HEK293T (cell line): ENCODE results near the gene ATF3.

Experiments used
- CTCF ChIA-PET: fragments of 350-600 bp; formaldehyde crosslinking; extraction: SDS; loops from one replicate; lab custom pipeline; 2021; ENCODE audit warnings: antibody characterized with exemption, inconsistent platforms; lab: Yijun Ruan, JAX
- POLR2A ChIA-PET: fragments of 350-600 bp; formaldehyde crosslinking; extraction: SDS; loops from one replicate; lab custom pipeline; 2020; ENCODE audit warnings: antibody characterized with exemption, inconsistent platforms; lab: Yijun Ruan, JAX
- DNase-seq: peaks from one replicate; pipeline ENCODE4 v3.0.0; 2012; ENCODE audit warnings: mixed read lengths; ENCODE audit errors: extremely low spot score
- ARNT ChIP-seq: fragments of 450-650 bp; IDR thresholded peaks from 2 replicates; pipeline ENCODE4 v1.6.1; 2017; ENCODE audit warnings: mild to moderate bottlenecking
- BHLHE40 ChIP-seq: fragments of 450-650 bp; IDR thresholded peaks from 2 replicates; pipeline ENCODE4 v1.6.1; 2016; ENCODE audit warnings: mild to moderate bottlenecking, moderate library complexity, borderline replicate concordance
- CTBP1 ChIP-seq: fragments of 450-650 bp; IDR thresholded peaks from 2 replicates; pipeline ENCODE4 v1.6.1; 2016; ENCODE audit warnings: borderline replicate concordance
- ELF4 ChIP-seq: fragments of 450-650 bp; IDR thresholded peaks from 2 replicates; pipeline ENCODE4 v1.6.1; 2017; ENCODE audit warnings: antibody characterized with exemption
- FOXA1 ChIP-seq: fragments of 450-650 bp; IDR thresholded peaks from 2 replicates; pipeline ENCODE4 v1.6.1; 2016; ENCODE audit warnings: mild to moderate bottlenecking
- FOXK2 ChIP-seq: fragments of 450-650 bp; IDR thresholded peaks from 2 replicates; pipeline ENCODE4 v1.6.1; 2016; ENCODE audit warnings: mild to moderate bottlenecking
- FOXM1 ChIP-seq: fragments of 450-650 bp; IDR thresholded peaks from 2 replicates; pipeline ENCODE4 v1.6.1; 2017; ENCODE audit warnings: mild to moderate bottlenecking, borderline replicate concordance
- HDGF ChIP-seq: fragments of 450-650 bp; IDR thresholded peaks from 2 replicates; pipeline ENCODE4 v1.6.1; 2017; ENCODE audit warnings: antibody characterized with exemption, borderline replicate concordance
- L3MBTL2 ChIP-seq: fragments of 450-650 bp; conservative IDR thresholded peaks from 2 replicates; pipeline ENCODE4 v1.6.1; 2016; ENCODE audit warnings: mild to moderate bottlenecking
- LEF1 ChIP-seq: fragments of 450-650 bp; IDR thresholded peaks from 2 replicates; pipeline ENCODE4 v1.6.1; 2017; ENCODE audit warnings: mild to moderate bottlenecking, borderline replicate concordance
- NFRKB ChIP-seq: fragments of 450-650 bp; IDR thresholded peaks from 2 replicates; pipeline ENCODE4 v1.6.1; 2016; ENCODE audit warnings: mild to moderate bottlenecking, moderate library complexity
- PKNOX1 ChIP-seq: fragments of 450-650 bp; IDR thresholded peaks from 2 replicates; pipeline ENCODE4 v1.6.1; 2016
- SP1 ChIP-seq: fragments of 450-650 bp; IDR thresholded peaks from 2 replicates; pipeline ENCODE4 v1.6.1; 2017
- SUZ12 ChIP-seq: fragments of 450-650 bp; IDR thresholded peaks from 2 replicates; pipeline ENCODE4 v1.6.1; 2016; ENCODE audit warnings: mild to moderate bottlenecking
- TARDBP ChIP-seq: fragments of 450-650 bp; IDR thresholded peaks from 2 replicates; pipeline ENCODE4 v1.6.1; 2016
- ZNF384 ChIP-seq: fragments of 450-650 bp; IDR thresholded peaks from 2 replicates; pipeline ENCODE4 v1.6.1; 2016

ATF3 gene

GRCh38 chr1:212607913-212608391 is 609 bp upstream of the ATF3 start:
- TF ChIP-seq ELF4 (no peak), L3MBTL2 (peak; percentile 70)
- ChIA-PET POLR2A (interaction anchor here (0.5 to 4.7 kb wide), 46 partner anchors 8 to 250 kb away, joined by 3 to 51 read pairs (median 5); partner anchors contain the start of genes FLVCR1 and PACC1), CTCF (interaction anchor here (0.9 to 1.0 kb wide), 2 partner anchors 131 to 152 kb away, joined by 5 to 8 read pairs; no protein-coding TSS in a partner anchor)
- DNase-seq: no peak

- TF ChIP-seq ZNF384 (no peak), L3MBTL2 (peak; percentile 64)
- ChIA-PET POLR2A (interaction anchor here (0.6 to 4.7 kb wide), 27 partner anchors 8 to 248 kb away, joined by 3 to 51 read pairs (median 9); partner anchors contain the start of genes FLVCR1 and PACC1), CTCF (interaction anchor here (0.7 to 1.0 kb wide), 3 partner anchors 56 to 154 kb away, joined by 5 to 8 read pairs (median 5); no protein-coding TSS in a partner anchor)
- DNase-seq: peak; percentile 65
These were observed 569 bp downstream of the ATF3 start for GRCh38 chr1:212608959-212609700.

- ChIA-PET POLR2A (interaction anchor here (0.6 to 4.7 kb wide), 9 partner anchors 9 to 131 kb away, joined by 3 to 51 read pairs (median 5); no protein-coding TSS in a partner anchor), CTCF (interaction anchor here (0.6 to 0.7 kb wide), 2 partner anchors 55 to 154 kb away, joined by 4 to 5 read pairs; no protein-coding TSS in a partner anchor)
- TF ChIP-seq FOXK2: no peak
- TF ChIP-seq CTBP1: no peak
- no peak for TF ChIP-seq LEF1
- no peak for DNase-seq
These were observed 1.4 kb downstream of the ATF3 start for GRCh38 chr1:212609701-212610574.

GRCh38 chr1:212610575-212610967 is 2.0 kb downstream of the ATF3 start:
- ChIA-PET CTCF (interaction anchor here (0.6 kb wide), 1 partner anchor 155 kb away, joined by 4 read pairs; no protein-coding TSS in a partner anchor), POLR2A (interaction anchor here (0.7 to 1.6 kb wide), 2 partner anchors 28 to 93 kb away, joined by 3 to 5 read pairs; no protein-coding TSS in a partner anchor)
- no peak for DNase-seq
- no peak for TF ChIP-seq TARDBP

GRCh38 chr1:212611000-212611948 is 2.7 kb downstream of the ATF3 start:
- ChIA-PET CTCF (interaction anchor here (1.0 to 1.4 kb wide), 2 partner anchors 54 to 154 kb away, joined by 5 to 6 read pairs; no protein-coding TSS in a partner anchor), POLR2A (interaction anchor here (0.7 to 1.6 kb wide), 5 partner anchors 14 to 148 kb away, joined by 3 to 8 read pairs (median 3); no protein-coding TSS in a partner anchor)
- no peak for DNase-seq
- no peak for TF ChIP-seq L3MBTL2

- POLR2A ChIA-PET: interaction anchor here (0.7 to 1.4 kb wide), 4 partner anchors 15 to 149 kb away, joined by 3 to 8 read pairs (median 3); no protein-coding TSS in a partner anchor
- CTCF ChIA-PET: interaction anchor here (1.0 to 1.4 kb wide), 2 partner anchors 53 to 155 kb away, joined by 5 to 6 read pairs; no protein-coding TSS in a partner anchor
- TF ChIP-seq HDGF (no peak), NFRKB (no peak), ELF4 (no peak), PKNOX1 (no peak), FOXA1 (no peak), LEF1 (no peak), BHLHE40 (no peak), FOXM1 (no peak), FOXK2 (no peak), L3MBTL2 (no peak), ZNF384 (no peak), TARDBP (no peak), CTBP1 (no peak), SP1 (no peak), SUZ12 (no peak), ARNT (no peak)
These were observed 3.7 kb downstream of the ATF3 start for GRCh38 chr1:212612041-212612961.

More at GRCh38 chr1:212612041-212612961, 3.7 kb downstream of the ATF3 start:
- DNase-seq: no peak
